ENCODE data around the gene PRR15L. TPM values are rescaled to one million over a fixed set of nuclear protein-coding genes. Genes with fewer than 3 reads are reported as not detected.

PRR15L gene
- total and polyA plus RNA-seq, 2 of the 8 experiments (the other 6 are each of a cell fraction or from before 2014, with no cell fraction given): 0.26 to 1.1 TPM

DNA sequence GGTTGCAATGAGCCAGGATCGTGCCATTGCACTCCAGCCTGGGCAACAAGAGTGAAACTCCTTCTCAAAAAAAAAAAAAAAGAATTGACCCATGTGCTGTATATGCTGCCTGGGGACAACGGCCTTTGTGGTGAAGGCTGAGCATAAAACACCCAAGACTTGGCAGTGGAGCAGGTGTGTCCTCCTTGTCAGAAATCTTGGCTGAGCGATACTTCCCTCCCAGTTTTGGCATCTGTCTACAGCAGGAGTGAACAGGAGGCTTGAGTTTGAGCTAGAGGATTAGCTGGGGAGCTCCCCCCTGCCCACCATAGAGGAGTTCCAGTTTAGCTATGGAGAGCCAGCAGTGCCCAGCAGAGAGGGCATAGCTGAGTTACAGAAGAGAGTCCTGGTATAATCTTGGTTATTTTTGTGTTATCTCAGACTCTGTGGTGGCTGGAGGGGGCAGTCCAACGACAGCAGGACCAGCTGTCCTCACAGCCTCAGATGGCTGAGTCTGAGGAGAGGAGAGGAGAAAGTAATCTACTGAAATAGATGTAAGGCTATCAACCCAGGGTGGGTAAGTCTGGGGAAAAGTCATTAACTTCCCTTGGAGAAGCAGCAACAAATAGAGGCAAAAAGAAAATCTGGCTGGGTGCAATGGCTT lies 43.3 kb downstream of the PRR15L start (continued):
- no peak for TF ChIP-seq TCF12 (IDR thresholded peaks at IDR 0.05; ENCODE audit: low read depth, low read length)

Measured in H1 (cell line).